Ovary (tissue), 9 donors: ENCODE results near the gene CELF2. TPM values are rescaled to one million over a fixed set of nuclear protein-coding genes. Genes with fewer than 3 reads are reported as not detected.

ENCODE experiments used
- DNase-seq, 5 donors: peaks; one replicate each; pipeline ENCODE4 v3.0.0-alpha.2; 2019 to 2020
- H3K27ac ChIP-seq, 2 donors: fragments of 200-600 bp; one replicate each; pipeline versions ENCODE4 v1.5.1 to v1.8.0; 2019 to 2022
- H3K27me3 ChIP-seq: fragments of 200-600 bp; one replicate; pipeline ENCODE4 v1.8.0; 2022
- H3K36me3 ChIP-seq: fragments of 200-600 bp; sonication (generic); one replicate; pipeline ENCODE4 v1.5.1; 2019
- H3K4me1 ChIP-seq: one replicate; pipeline ENCODE4 v1.8.1; 2013; ENCODE audit warnings: mild to moderate bottlenecking, moderate library complexity; ENCODE audit not compliant: insufficient read depth
- H3K4me3 ChIP-seq: fragments of 200-600 bp; sonication (generic); one replicate; pipeline ENCODE4 v1.5.1; 2017
- H3K9me3 ChIP-seq, 2 donors: fragments of 200-600 bp in 1 of 2; sonication (generic) in 1 of 2; one replicate each; pipeline versions ENCODE4 v1.5.1 to v1.8.1; 2013 to 2019; ENCODE audit warnings: mild to moderate bottlenecking in 1 of 2, moderate library complexity in 1 of 2
- EP300 ChIP-seq: sonication (generic); formaldehyde crosslinking; IDR thresholded peaks from one replicate; pipeline ENCODE4 v1.6.1; 2017; ENCODE audit warnings: antibody characterized with exemption
- POLR2A ChIP-seq: fragments of 450-650 bp; IDR thresholded peaks from one replicate; pipeline ENCODE4 v1.6.1; 2017; ENCODE audit warnings: antibody characterized with exemption, mild to moderate bottlenecking, moderate library complexity
- WGBS, 3 donors: extraction: QIAGEN DNeasy Blood & Tissue Kit in 1 of 3; methylation state at CpG; one replicate each; pipeline versions ENCODE4 v1.1.5 to v1.1.7; 2013 to 2017; 5-methylcytosine and 5-hydroxymethylcytosine counted together
- intact Hi-C, 4 donors: fragments of 100-400 bp; cut with DNase I; formaldehyde crosslinking; loops; one replicate each; pipeline versions ENCODE4 v1.11.0 to v1.15.1; 2022 to 2023
- polyA plus RNA-seq, 2 donors: library from polyadenylated mRNA; stranded (reverse); fragments of 200-250 nt in 1 of 2; fragments of 350-450 nt in 1 of 2; fragmentation: Illumina TruSeq in 1 of 2; extraction: RNeasy Lipid Tissue Mini Kit (QIAGEN cat#74804) in 1 of 2; gene quantifications; one replicate each; pipeline ENCODE4 v1.2.3, GENCODE V29; 2013 to 2014
- total RNA-seq, 7 donors: library from RNA; depleted of rRNA in 2 of 7; stranded (reverse); fragments of >200 nt in 2 of 7; fragmentation: NEBNext Ultra II Directional in 3 of 7; extraction: Animal tissue kit (Norgen Biotek cat#: 25700) in 3 of 7; gene quantifications; one replicate each; pipeline versions ENCODE4 v1.1.0 to v1.2.4, GENCODE V29; 2016 to 2023
- TF ChIP-seq, protein P1 (sequence below), 3 donors: fragments of 450-650 bp in 2 of 3; fragments of 200-600 bp in 1 of 3; IDR thresholded peaks; one replicate each; pipeline versions ENCODE4 v1.5.1 to v1.8.0; 2016 to 2022; ENCODE audit warnings: antibody characterized with exemption in 3 of 3, mild to moderate bottlenecking in 1 of 3
- donor health status: DM: no; HTN: no; CAD: no; lungs with moderate emphysema.
- donor health status: DM: no; HTN: no; CAD: no.
- donor health status: Bipolar disorder and iron deficiency.
- donor health status: DM: yes; HTN: yes; CAD: no.
- donor health status: DM: no; HTN: no; CAD: no.
- donor health status: DM: yes; HTN: yes; CAD: no.

Gene CELF2
- total and polyA plus RNA-seq, 9 donors, result 38.8 to 107 (median 69.0) TPM

- Histone ChIP-seq H3K4me1 (peaks cover 14% of the 10 kb centered on the region), H3K27ac (no peak overlapping the region), H3K9me3 (no peaks in the 10 kb centered on the region), H3K36me3 (no peaks in the 10 kb centered on the region), H3K27me3 (no peaks in the 10 kb centered on the region), H3K4me3 (no peak overlapping the region)
- no peak for TF ChIP-seq POLR2A
- TF ChIP-seq, protein P1, sequence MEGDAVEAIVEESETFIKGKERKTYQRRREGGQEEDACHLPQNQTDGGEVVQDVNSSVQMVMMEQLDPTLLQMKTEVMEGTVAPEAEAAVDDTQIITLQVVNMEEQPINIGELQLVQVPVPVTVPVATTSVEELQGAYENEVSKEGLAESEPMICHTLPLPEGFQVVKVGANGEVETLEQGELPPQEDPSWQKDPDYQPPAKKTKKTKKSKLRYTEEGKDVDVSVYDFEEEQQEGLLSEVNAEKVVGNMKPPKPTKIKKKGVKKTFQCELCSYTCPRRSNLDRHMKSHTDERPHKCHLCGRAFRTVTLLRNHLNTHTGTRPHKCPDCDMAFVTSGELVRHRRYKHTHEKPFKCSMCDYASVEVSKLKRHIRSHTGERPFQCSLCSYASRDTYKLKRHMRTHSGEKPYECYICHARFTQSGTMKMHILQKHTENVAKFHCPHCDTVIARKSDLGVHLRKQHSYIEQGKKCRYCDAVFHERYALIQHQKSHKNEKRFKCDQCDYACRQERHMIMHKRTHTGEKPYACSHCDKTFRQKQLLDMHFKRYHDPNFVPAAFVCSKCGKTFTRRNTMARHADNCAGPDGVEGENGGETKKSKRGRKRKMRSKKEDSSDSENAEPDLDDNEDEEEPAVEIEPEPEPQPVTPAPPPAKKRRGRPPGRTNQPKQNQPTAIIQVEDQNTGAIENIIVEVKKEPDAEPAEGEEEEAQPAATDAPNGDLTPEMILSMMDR (IDR thresholded peaks at IDR 0.05), result no peak
- no peak for TF ChIP-seq EP300
- intact Hi-C loops, result no loop called here
- 94 to 97% (median 96%) methylated on average over 2 of the region's 2 CpGs for WGBS, 3 donors
- DNase-seq, result no peak
These were observed 227.4 kb downstream of the CELF2 start for GRCh38 chr10:11245095-11245479.

DNA sequence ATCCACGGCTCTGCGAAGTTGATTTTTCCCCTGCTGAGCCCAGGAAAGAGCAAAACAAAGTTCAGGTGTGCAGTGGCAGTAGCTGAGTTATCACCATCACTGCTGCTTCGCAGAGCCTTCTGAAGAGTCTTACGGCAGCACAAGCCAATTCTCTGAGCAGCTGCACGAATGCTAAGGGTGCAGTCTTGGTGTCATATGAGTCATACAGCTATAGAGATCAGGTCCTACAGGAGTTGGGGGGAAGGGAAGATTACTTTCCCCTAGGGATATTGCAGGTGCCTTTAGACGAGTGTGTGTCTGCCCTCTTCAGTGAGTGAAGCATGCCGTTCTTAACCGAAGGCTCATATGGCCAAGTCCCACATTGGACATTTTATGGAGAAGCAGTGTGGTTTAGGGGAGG is 227.8 kb downstream of the CELF2 start:
- Histone ChIP-seq H3K4me3 (no peak overlapping the region), H3K4me1 (peaks cover 14% of the 10 kb centered on the region), H3K27me3 (no peaks in the 10 kb centered on the region), H3K27ac (no peak overlapping the region), H3K36me3 (no peaks in the 10 kb centered on the region), H3K9me3 (no peaks in the 10 kb centered on the region)
- TF ChIP-seq, protein P1 (IDR thresholded peaks at IDR 0.05), result no peak
- TF ChIP-seq POLR2A (no peak), EP300 (no peak)
- no peak for DNase-seq
- 91 to 94% (median 93%) methylated on average over 8 of the region's 8 CpGs for WGBS, 3 donors
- intact Hi-C loops, result no loop called here

- TF ChIP-seq EP300 (no peak), POLR2A (no peak)
- TF ChIP-seq, protein P1 (IDR thresholded peaks at IDR 0.05), result no peak
- 90 to 92% (median 91%) methylated on average over 9 of the region's 9 CpGs for WGBS, 3 donors
- intact Hi-C loops, result no loop called here
- no peak for DNase-seq
- H3K27ac ChIP-seq, result no peak overlapping the region
- H3K36me3 ChIP-seq, result no peaks in the 10 kb centered on the region
- no peaks in the 10 kb centered on the region for H3K9me3 ChIP-seq
- H3K4me3 ChIP-seq, result no peak overlapping the region
- no peaks in the 10 kb centered on the region for H3K27me3 ChIP-seq
- H3K4me1 ChIP-seq, result peaks cover 12% of the 10 kb centered on the region
These were observed 228.4 kb downstream of the CELF2 start for GRCh38 chr10:11245981-11246590.

GRCh38 chr10:11246752-11247467 is 229.2 kb downstream of the CELF2 start:
- intact Hi-C loops, result no loop called here
- TF ChIP-seq, protein P1 (IDR thresholded peaks at IDR 0.05), result no peak

More at GRCh38 chr10:11246752-11247467, 229.2 kb downstream of the CELF2 start:
- H3K4me1 ChIP-seq, result peaks cover 12% of the 10 kb centered on the region
- H3K4me3 ChIP-seq, result no peak overlapping the region
- 96 to 97% (median 96%) methylated on average over 24 of the region's 24 CpGs for WGBS, 3 donors
- H3K36me3 ChIP-seq, result no peaks in the 10 kb centered on the region
- H3K27ac ChIP-seq, result no peak overlapping the region
- DNase-seq, result no peak
- no peaks in the 10 kb centered on the region for H3K9me3 ChIP-seq
- H3K27me3 ChIP-seq, result no peaks in the 10 kb centered on the region
